ENCODE data around the gene AMELX. TPM values are rescaled to one million over a fixed set of nuclear protein-coding genes. Genes with fewer than 3 reads are reported as not detected.

AMELX gene
- total and polyA plus RNA-seq, 2 experiments from 2014 or later, result not detected

DNA sequence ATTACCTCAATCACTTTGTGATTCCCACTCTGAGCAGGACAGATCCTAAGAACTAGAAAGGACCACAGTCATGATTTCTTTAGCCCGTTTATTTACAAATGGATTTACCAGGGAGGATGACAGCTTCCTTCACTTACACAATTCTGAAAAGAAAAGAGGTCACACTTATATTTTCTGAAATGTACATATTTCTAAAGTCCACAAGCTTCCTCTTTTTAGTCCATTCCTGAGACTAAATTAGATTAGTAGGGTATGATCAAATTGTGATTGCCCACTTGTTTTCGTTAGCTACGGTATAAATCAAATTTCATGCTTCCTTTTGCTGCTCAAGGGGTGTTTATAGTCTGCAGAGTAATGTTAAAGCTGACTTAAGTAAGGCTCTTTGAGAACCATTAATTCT, 7.6 kb upstream of the AMELX start:
- TF ChIP-seq, protein P1, sequence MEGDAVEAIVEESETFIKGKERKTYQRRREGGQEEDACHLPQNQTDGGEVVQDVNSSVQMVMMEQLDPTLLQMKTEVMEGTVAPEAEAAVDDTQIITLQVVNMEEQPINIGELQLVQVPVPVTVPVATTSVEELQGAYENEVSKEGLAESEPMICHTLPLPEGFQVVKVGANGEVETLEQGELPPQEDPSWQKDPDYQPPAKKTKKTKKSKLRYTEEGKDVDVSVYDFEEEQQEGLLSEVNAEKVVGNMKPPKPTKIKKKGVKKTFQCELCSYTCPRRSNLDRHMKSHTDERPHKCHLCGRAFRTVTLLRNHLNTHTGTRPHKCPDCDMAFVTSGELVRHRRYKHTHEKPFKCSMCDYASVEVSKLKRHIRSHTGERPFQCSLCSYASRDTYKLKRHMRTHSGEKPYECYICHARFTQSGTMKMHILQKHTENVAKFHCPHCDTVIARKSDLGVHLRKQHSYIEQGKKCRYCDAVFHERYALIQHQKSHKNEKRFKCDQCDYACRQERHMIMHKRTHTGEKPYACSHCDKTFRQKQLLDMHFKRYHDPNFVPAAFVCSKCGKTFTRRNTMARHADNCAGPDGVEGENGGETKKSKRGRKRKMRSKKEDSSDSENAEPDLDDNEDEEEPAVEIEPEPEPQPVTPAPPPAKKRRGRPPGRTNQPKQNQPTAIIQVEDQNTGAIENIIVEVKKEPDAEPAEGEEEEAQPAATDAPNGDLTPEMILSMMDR (IDR thresholded peaks at IDR 0.05; ENCODE audit: low read depth, low read length), result no peak
- Histone ChIP-seq H3K27ac (no peak overlapping the region), H3K4me3 (no peak overlapping the region), H3K27me3 (no peaks in the 10 kb centered on the region), H3K9me3 (ENCODE audit: low read depth) (peaks cover 3% of the 10 kb centered on the region), H3K4me1 (ENCODE audit: low read depth) (no peaks in the 10 kb centered on the region), H3K36me3 (no peaks in the 10 kb centered on the region)
- no peak for DNase-seq (ENCODE audit: low read depth in 1 of 2, low spot score in 1 of 2)

DNA sequence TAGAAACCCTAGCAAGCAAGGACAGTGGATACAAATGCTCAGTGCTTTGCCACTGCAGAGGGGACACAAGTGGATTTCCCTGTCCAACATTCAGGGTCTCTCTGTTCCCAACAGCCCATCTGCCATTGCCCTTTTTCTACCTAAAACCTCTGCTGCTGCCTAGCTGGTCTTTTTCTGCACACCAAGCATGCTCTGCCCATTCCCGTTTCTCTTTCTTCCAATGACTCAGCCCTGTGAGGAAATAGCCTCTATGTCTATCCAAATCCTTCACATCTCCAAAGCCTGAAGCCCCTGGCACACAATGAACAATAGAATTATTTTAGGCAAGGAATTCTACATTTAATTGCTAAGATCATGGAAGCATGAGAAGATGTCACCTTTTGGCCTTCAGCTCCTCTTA, 5.7 kb upstream of the AMELX start:
- TF ChIP-seq, protein P1 (IDR thresholded peaks at IDR 0.05; ENCODE audit: low read depth, low read length), result no peak
- no peak overlapping the region for H3K4me3 ChIP-seq
- H3K27ac ChIP-seq, result no peak overlapping the region
- DNase-seq (ENCODE audit: low read depth in 1 of 2, low spot score in 1 of 2), result peak in 1 of 2 donors; percentile 58
- no peaks in the 10 kb centered on the region for H3K36me3 ChIP-seq
- no peaks in the 10 kb centered on the region for H3K4me1 ChIP-seq (ENCODE audit: low read depth)
- no peaks in the 10 kb centered on the region for H3K27me3 ChIP-seq
- no peaks in the 10 kb centered on the region for H3K9me3 ChIP-seq (ENCODE audit: low read depth)

DNA sequence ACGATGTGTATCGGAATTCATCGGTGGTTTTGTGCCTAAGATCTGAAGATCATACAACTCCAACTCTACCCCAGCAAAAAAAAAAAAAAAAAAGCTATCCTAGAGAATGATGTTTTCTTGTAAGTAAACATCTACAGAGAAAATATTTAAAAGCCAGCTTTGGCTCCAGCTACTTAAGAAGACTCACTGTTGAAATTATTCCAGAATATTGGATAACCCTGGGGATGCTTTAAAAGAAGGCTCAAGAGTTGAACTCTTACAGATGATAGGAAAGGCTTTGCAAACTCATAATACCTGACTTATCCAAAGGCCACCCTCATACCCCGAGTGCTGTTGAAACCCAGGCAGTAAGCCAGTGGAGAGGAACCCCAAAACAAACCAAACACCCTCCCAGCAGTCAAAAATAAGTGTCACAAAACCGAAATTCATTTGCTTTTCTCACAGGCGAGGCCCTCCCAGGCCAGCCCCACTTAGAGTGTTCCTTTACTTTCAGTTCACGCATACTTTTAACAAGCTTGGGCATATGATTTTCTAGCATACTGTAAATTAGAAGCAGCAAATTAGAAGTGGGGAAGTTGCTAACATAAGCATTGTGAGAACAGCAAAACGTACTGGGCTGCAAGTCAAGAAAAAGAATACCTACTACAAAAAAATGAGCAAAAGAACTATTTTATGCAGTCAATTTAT, 2.7 kb upstream of the AMELX start:
- H3K4me1 ChIP-seq (ENCODE audit: low read depth), result no peaks in the 10 kb centered on the region
- TF ChIP-seq, protein P1 (IDR thresholded peaks at IDR 0.05; ENCODE audit: low read depth, low read length), result no peak
- H3K4me3 ChIP-seq, result no peak overlapping the region
- H3K36me3 ChIP-seq, result no peaks in the 10 kb centered on the region
- no peak for DNase-seq (ENCODE audit: low read depth in 1 of 2, low spot score in 1 of 2)
- H3K9me3 ChIP-seq (ENCODE audit: low read depth), result no peaks in the 10 kb centered on the region
- no peak overlapping the region for H3K27ac ChIP-seq
- no peaks in the 10 kb centered on the region for H3K27me3 ChIP-seq

DNA sequence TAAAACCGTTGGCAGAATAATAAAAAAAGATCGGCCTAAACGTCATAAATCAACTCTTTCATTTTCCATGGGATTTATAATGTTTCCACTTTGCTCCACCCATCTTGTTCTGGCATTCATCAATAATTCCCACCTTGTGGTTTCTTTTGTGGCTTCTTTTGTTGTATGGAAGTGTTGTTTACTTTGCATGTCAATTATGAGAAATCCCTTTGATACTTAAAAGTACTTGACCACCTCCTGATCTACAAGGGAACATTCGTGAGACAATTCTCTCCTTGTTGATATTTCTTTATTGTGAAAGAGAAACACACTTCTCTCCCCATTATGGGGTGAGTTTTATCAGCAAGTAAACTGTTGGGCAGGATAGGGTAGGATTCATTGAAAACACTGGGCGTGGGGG, 2.8 kb downstream of the AMELX start:
- DNase-seq (ENCODE audit: low read depth in 1 of 2, low spot score in 1 of 2), result no peak
- H3K36me3 ChIP-seq, result no peaks in the 10 kb centered on the region
- H3K4me3 ChIP-seq, result no peak overlapping the region
- no peaks in the 10 kb centered on the region for H3K27me3 ChIP-seq
- H3K9me3 ChIP-seq (ENCODE audit: low read depth), result no peaks in the 10 kb centered on the region
- no peak overlapping the region for H3K27ac ChIP-seq
- no peaks in the 10 kb centered on the region for H3K4me1 ChIP-seq (ENCODE audit: low read depth)
- TF ChIP-seq, protein P1 (IDR thresholded peaks at IDR 0.05; ENCODE audit: low read depth, low read length), result no peak

DNA sequence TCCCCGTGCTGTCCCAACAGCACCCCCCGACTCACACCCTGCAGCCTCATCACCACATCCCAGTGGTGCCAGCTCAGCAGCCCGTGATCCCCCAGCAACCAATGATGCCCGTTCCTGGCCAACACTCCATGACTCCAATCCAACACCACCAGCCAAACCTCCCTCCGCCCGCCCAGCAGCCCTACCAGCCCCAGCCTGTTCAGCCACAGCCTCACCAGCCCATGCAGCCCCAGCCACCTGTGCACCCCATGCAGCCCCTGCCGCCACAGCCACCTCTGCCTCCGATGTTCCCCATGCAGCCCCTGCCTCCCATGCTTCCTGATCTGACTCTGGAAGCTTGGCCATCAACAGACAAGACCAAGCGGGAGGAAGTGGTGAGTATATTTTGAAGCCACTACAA, 5.4 kb downstream of the AMELX start:
- no peak for DNase-seq (ENCODE audit: low read depth in 1 of 2, low spot score in 1 of 2)
- Histone ChIP-seq H3K4me3 (no peak overlapping the region), H3K4me1 (ENCODE audit: low read depth) (no peaks in the 10 kb centered on the region), H3K27ac (no peak overlapping the region), H3K9me3 (ENCODE audit: low read depth) (no peaks in the 10 kb centered on the region), H3K27me3 (no peaks in the 10 kb centered on the region), H3K36me3 (no peaks in the 10 kb centered on the region)
- TF ChIP-seq, protein P1 (IDR thresholded peaks at IDR 0.05; ENCODE audit: low read depth, low read length), result no peak
